Measurements from ENCODE around the gene ZNG1B. TPM values are rescaled to one million over a fixed set of nuclear protein-coding genes. Genes with fewer than 3 reads are reported as not detected.

The ZNG1B gene
- 38.3 to 46.0 TPM (median 43.3 TPM) in 5 replicates for total RNA-seq (2022; extraction: Qiagen RNA extraction; ENCODE audit: low read depth)

GRCh38 chr2:113437508-113438465 lies at the start of gene ZNG1B:
Gene ZNG1B, plus strand, starts transcription at chr2:113437691. Its CDS starts 178 bp downstream, at chr2:113437869.

GRCh38 chr2:113498365-113498764 lies 60.9 kb downstream of the ZNG1B start, which contains the start of gene FOXD4L1:
Gene FOXD4L1, plus strand, starts transcription at chr2:113498665. Its CDS starts 592 bp downstream, at chr2:113499257.

Other genes with a start within 250 kb of the ZNG1B start
- 0.64 to 1.4 TPM (median 0.78 TPM) in 5 replicates for gene PAX8, start 158.8 kb upstream of the ZNG1B start, total RNA-seq (2022; extraction: Qiagen RNA extraction; ENCODE audit: low read depth)
- 0.30 to 0.69 TPM (median 0.45 TPM) in 5 replicates for gene FOXD4L1, start 61.0 kb downstream of the ZNG1B start, total RNA-seq (2022; extraction: Qiagen RNA extraction; ENCODE audit: low read depth)
- 6.1 to 10.0 TPM (median 9.1 TPM) in 5 replicates for gene RABL2A, start 189.6 kb downstream of the ZNG1B start, total RNA-seq (2022; extraction: Qiagen RNA extraction; ENCODE audit: low read depth)

Measured in A549 treated with CpdA at 1 μM for 4 hours (cell line).